OCI-LY3 (cell line): ENCODE measurements around the gene ERF.

Experiments used
- EZH2phosphoT487 ChIP-seq: fragments of 200-600 bp; shearing (Covaris generic); IDR thresholded peaks from 2 replicates; pipeline ENCODE4 v1.6.1; 2018; ENCODE audit warnings: antibody characterized with exemption, mixed run types, low read depth
- TF ChIP-seq, protein P1 (sequence below): fragments of 200-600, 300-600 bp; sonication (generic); IDR thresholded peaks from 2 replicates; pipeline ENCODE4 v1.5.1; 2014; ENCODE audit warnings: antibody characterized with exemption, low read length, low read depth

DNA sequence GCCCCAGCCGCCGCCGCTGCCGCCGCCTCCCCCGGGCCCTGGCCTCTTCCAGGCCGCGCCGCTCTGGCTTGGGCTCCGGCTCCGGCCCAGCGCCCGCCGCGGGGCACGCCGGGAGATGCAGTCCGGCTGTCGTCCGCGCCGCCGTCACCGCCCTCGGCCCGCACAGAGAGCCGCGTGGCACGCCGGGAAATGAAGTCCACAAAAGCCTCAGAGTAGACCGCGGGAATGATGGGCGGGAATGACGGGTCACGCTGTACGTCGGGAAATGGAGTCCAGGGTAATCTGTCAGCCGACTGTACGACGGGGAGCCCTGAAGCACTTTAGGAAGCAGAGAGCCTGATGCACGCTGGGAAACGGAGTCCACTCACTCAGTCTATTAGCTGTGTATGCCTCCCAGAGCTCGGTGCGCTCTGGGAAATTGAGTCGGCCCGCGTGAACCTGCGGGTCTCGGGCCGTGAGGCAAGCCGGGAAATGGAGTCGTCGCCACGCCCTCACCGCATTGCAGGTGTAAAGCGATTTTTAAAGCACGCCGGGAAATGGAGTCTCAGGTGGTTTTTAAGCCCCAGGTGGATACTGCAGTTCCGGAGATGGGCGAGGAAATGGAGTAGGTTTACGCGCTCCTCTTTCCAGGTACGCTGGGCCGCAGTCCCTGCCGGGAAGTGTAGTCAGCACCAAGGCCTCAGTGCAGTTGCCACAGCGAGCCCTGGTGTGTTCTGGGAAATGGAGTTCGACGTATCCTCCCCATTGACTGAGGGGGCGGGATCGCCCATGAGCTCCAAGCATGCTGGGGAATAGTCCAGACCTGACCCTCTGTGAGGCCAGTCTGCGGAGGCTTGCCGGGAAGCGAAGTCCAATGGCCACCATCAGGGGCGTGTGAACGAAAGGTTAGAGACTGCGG, 12.2 kb downstream of the ERF start, which contains the start of gene GSK3A:
- TF ChIP-seq, protein P1, sequence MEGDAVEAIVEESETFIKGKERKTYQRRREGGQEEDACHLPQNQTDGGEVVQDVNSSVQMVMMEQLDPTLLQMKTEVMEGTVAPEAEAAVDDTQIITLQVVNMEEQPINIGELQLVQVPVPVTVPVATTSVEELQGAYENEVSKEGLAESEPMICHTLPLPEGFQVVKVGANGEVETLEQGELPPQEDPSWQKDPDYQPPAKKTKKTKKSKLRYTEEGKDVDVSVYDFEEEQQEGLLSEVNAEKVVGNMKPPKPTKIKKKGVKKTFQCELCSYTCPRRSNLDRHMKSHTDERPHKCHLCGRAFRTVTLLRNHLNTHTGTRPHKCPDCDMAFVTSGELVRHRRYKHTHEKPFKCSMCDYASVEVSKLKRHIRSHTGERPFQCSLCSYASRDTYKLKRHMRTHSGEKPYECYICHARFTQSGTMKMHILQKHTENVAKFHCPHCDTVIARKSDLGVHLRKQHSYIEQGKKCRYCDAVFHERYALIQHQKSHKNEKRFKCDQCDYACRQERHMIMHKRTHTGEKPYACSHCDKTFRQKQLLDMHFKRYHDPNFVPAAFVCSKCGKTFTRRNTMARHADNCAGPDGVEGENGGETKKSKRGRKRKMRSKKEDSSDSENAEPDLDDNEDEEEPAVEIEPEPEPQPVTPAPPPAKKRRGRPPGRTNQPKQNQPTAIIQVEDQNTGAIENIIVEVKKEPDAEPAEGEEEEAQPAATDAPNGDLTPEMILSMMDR = no peak
- TF ChIP-seq EZH2phosphoT487 = no peak
